ENCODE measurements around the gene SPAG5. TPM values are rescaled to one million over a fixed set of nuclear protein-coding genes. Genes with fewer than 3 reads are reported as not detected.

SPAG5 gene
- total RNA-seq, 1 donor from 2014 or later: 1.3 TPM

- no peak overlapping the region for H3K4me3 ChIP-seq (ENCODE audit: low read depth, low read length)
- TF ChIP-seq CTCF (IDR thresholded peaks at IDR 0.05; ENCODE audit: insufficient read depth, low read length, severe bottlenecking): no peak
- DNase-seq (ENCODE audit: low read depth): no peak
- no peaks in the 10 kb centered on the region for H3K27me3 ChIP-seq (ENCODE audit: control insufficient read depth, insufficient read depth, low read length)
- no peaks in the 10 kb centered on the region for H3K36me3 ChIP-seq (ENCODE audit: control insufficient read depth, insufficient read depth, low read length)
- FAIRE-seq: no peak
Measured at GRCh38 chr17:28529013-28529400, 69.8 kb downstream of the SPAG5 start.

GRCh38 chr17:28528327-28529012 is 70.4 kb downstream of the SPAG5 start:
- Histone ChIP-seq H3K36me3 (ENCODE audit: control insufficient read depth, insufficient read depth, low read length) (no peaks in the 10 kb centered on the region), H3K4me3 (ENCODE audit: low read depth, low read length) (no peak overlapping the region), H3K27me3 (ENCODE audit: control insufficient read depth, insufficient read depth, low read length) (no peaks in the 10 kb centered on the region)
- FAIRE-seq (no peak), DNase-seq (ENCODE audit: low read depth) (peak; percentile 51)
- TF ChIP-seq CTCF (IDR thresholded peaks at IDR 0.05; ENCODE audit: insufficient read depth, low read length, severe bottlenecking): no peak

GRCh38 chr17:28527859-28528258 is 71.0 kb downstream of the SPAG5 start:
- no peak for TF ChIP-seq CTCF (IDR thresholded peaks at IDR 0.05; ENCODE audit: insufficient read depth, low read length, severe bottlenecking)
- DNase-seq (ENCODE audit: low read depth): peak; percentile 64
- peak; percentile 23 for FAIRE-seq
- Histone ChIP-seq H3K4me3 (ENCODE audit: low read depth, low read length) (no peak overlapping the region), H3K27me3 (ENCODE audit: control insufficient read depth, insufficient read depth, low read length) (no peaks in the 10 kb centered on the region), H3K36me3 (ENCODE audit: control insufficient read depth, insufficient read depth, low read length) (no peaks in the 10 kb centered on the region)

Other genes starting within 250 kb of the SPAG5 start
- 59.8 and 67.5 TPM in 2 replicates for gene POLDIP2, start 241.5 kb downstream of the SPAG5 start, total RNA-seq
- not detected in 2 replicates for gene SEBOX, start 233.8 kb downstream of the SPAG5 start, total RNA-seq
- under 0.01 TPM in 2 replicates for gene VTN, start 228.7 kb downstream of the SPAG5 start, total RNA-seq
- gene SARM1, start 227.3 kb downstream of the SPAG5 start, total RNA-seq: 0.26 and 0.53 TPM in 2 replicates
- 1.9 and 5.0 TPM in 2 replicates for gene SLC46A1, start 192.8 kb downstream of the SPAG5 start, total RNA-seq
- gene SLC13A2, start 125.4 kb downstream of the SPAG5 start, total RNA-seq: not detected in 2 replicates
- gene FOXN1, start 92.7 kb downstream of the SPAG5 start, total RNA-seq: 0.38 TPM in 1 of 2 replicates, not detected in the other
- 21.9 and 22.8 TPM in 2 replicates for gene UNC119, start 46.4 kb downstream of the SPAG5 start, total RNA-seq
- 25.5 and 36.0 TPM in 2 replicates for gene PIGS, start 27.5 kb downstream of the SPAG5 start, total RNA-seq
- gene ALDOC, start 22.1 kb downstream of the SPAG5 start, total RNA-seq: 39.3 and 53.4 TPM in 2 replicates
- gene RSKR, start 15.2 kb upstream of the SPAG5 start, total RNA-seq: 6.6 and 11.8 TPM in 2 replicates
- 164 and 168 TPM in 2 replicates for gene BLTP2, start 46.1 kb upstream of the SPAG5 start, total RNA-seq
- gene SDF2, start 62.9 kb upstream of the SPAG5 start, total RNA-seq: 50.8 and 70.4 TPM in 2 replicates
- 23.2 and 32.9 TPM in 2 replicates for gene SUPT6H, start 63.2 kb upstream of the SPAG5 start, total RNA-seq
- gene PROCA1, start 112.9 kb upstream of the SPAG5 start, total RNA-seq: 0.26 and 0.64 TPM in 2 replicates
- gene RAB34, start 118.8 kb upstream of the SPAG5 start, total RNA-seq: 42.5 and 68.7 TPM in 2 replicates
- 928 and 1,097 TPM in 2 replicates for gene RPL23A, start 121.0 kb upstream of the SPAG5 start, total RNA-seq
- gene TLCD1, start 127.2 kb upstream of the SPAG5 start, total RNA-seq: 6.5 and 7.4 TPM in 2 replicates
- 3.1 and 3.2 TPM in 2 replicates for gene NEK8, start 129.8 kb upstream of the SPAG5 start, total RNA-seq
- gene TRAF4, start 145.0 kb upstream of the SPAG5 start, total RNA-seq: 32.0 and 36.6 TPM in 2 replicates
- gene FAM222B, start 243.8 kb upstream of the SPAG5 start, total RNA-seq: 3.2 and 3.6 TPM in 2 replicates